ENCODE data around the gene XAB2.

The XAB2 gene

GRCh38 chr19:7575434-7576040 lies 53.8 kb downstream of the XAB2 start:
- no peak for DNase-seq

DNA sequence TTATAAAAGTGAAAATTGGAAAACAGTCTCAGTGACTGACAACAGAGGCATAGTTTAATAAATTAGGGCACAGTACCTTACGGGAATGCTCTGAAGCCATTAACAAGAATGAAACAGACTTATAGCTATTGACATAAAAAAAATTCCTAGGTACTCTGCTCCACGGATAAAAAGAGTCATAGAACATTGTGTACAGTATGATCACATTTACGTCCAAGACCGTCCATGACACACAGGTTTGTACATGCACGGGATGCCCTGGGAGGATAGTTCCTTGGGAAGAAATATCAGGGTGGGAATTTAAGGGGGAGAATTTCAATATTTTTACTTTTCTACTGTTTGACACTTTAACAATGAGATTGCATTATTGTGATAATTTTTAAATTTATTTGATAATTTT lies 58.6 kb downstream of the XAB2 start:
- DNase-seq, result no peak
